ENCODE results near the gene ACSM5.

GRCh38 chr16:20382202-20382948 lies 27.0 kb upstream of the ACSM5 start:
- no peak for TF ChIP-seq TCF4 (CRISPR knock-in tag; IDR thresholded peaks at IDR 0.05; ENCODE audit: borderline replicate concordance)
- TF ChIP-seq ZFP3 (CRISPR knock-in tag; IDR thresholded peaks at IDR 0.05): no peak

Data from SK-N-SH treated with all-trans-retinoic acid at 6 μM for 48 hours (cell line).